Vagina (tissue), 2 donors: ENCODE data around the gene SCYL3. TPM values are rescaled to one million over a fixed set of nuclear protein-coding genes. Genes with fewer than 3 reads are reported as not detected.
"Not testable (repeated sequence)": the region's sequence is repeated elsewhere in the genome, so short reads cannot be mapped to it uniquely, and the experiment has no call there.

Experiments used
- DNase-seq, 2 donors: peaks; one replicate each; pipeline ENCODE4 v3.0.0-alpha.2; 2017; ENCODE audit errors: extremely low spot score in 2 of 2
- H3K27ac ChIP-seq: fragments of 200-600 bp; sonication (generic); one replicate; pipeline ENCODE4 v1.5.1; 2019
- H3K27me3 ChIP-seq: fragments of 200-600 bp; sonication (generic); one replicate; pipeline ENCODE4 v1.5.1; 2019
- H3K36me3 ChIP-seq, 2 donors: fragments of 200-600 bp; sonication (generic); one replicate each; pipeline ENCODE4 v1.5.1; 2017 to 2019
- H3K4me1 ChIP-seq: fragments of 200-600 bp; sonication (generic); one replicate; pipeline ENCODE4 v1.5.1; 2019
- H3K4me3 ChIP-seq, 2 donors: fragments of 200-600 bp; sonication (generic); 1 replicate in 1 of 2; 2 replicates in 1 of 2; pipeline ENCODE4 v1.5.1; 2016 to 2019
- H3K9me3 ChIP-seq: fragments of 200-600 bp; sonication (generic); one replicate; pipeline ENCODE4 v1.5.1; 2019
- POLR2A ChIP-seq, 2 donors: fragments of 450-650 bp; IDR thresholded peaks; one replicate each; pipeline ENCODE4 v1.6.1; 2017; ENCODE audit warnings: antibody characterized with exemption in 2 of 2, mild to moderate bottlenecking in 2 of 2, moderate library complexity in 2 of 2
- POLR2AphosphoS5 ChIP-seq, 2 donors: sonication (generic); formaldehyde crosslinking; IDR thresholded peaks; one replicate each; pipeline ENCODE4 v1.9.0; 2017; ENCODE audit warnings: antibody characterized with exemption in 2 of 2, mild to moderate bottlenecking in 2 of 2, low read depth in 1 of 2; ENCODE audit not compliant: insufficient read depth in 1 of 2
- intact Hi-C: fragments of 100-400 bp; cut with DNase I; formaldehyde crosslinking; loops from one replicate; pipeline ENCODE4 v1.15.1; 2023
- total RNA-seq: library from RNA; depleted of rRNA; stranded (reverse); fragments of >200 nt; gene quantifications from one replicate; pipeline ENCODE4 v1.2.3, GENCODE V29; 2016
- TF ChIP-seq, protein P1 (sequence below), 3 experiments: fragments of 450-650 bp in 2 of 3; fragments of 200-600 bp in 1 of 3; sonication (generic) in 1 of 3; IDR thresholded peaks; one replicate each; pipeline ENCODE4 v1.5.1; 2017 to 2019; ENCODE audit warnings: antibody characterized with exemption in 3 of 3, mild to moderate bottlenecking in 2 of 3, moderate library complexity in 2 of 3

SCYL3 gene
- total RNA-seq, 1 donor from 2014 or later = 11.8 TPM

DNA sequence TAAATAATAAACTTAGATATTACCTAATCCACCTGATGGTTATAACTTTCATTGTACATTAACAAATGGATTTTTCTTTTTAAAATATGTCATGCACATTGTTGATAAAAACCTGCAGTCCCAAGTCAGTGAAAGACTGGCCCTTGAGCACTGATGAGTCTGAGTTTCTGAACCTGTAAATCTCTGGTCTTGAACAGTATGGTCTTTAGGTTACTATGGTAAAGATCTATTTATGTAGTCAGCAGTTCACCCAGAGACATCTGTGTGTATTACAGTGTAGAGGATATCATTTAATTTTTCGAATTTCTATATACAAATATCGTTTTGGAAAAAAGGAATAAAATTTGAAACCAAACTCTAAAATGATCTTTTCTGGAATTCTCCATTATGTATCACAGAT, 30.4 kb upstream of the SCYL3 start:
- DNase-seq = no peak
- no peak for TF ChIP-seq POLR2A (IDR thresholded peaks at IDR 0.05)
- H3K36me3 ChIP-seq = peaks cover 0 to 21% of the 10 kb centered on the region in 2 donors
- H3K27ac ChIP-seq = no peak overlapping the region
- intact Hi-C loops = loop anchor here (10.0 kb wide), 1 partner anchor 961 kb away; no protein-coding TSS in a partner anchor
- H3K4me1 ChIP-seq = no peaks in the 10 kb centered on the region
- H3K27me3 ChIP-seq = no peaks in the 10 kb centered on the region
- no peaks in the 10 kb centered on the region for H3K9me3 ChIP-seq
- no peak overlapping the region for H3K4me3 ChIP-seq

DNA sequence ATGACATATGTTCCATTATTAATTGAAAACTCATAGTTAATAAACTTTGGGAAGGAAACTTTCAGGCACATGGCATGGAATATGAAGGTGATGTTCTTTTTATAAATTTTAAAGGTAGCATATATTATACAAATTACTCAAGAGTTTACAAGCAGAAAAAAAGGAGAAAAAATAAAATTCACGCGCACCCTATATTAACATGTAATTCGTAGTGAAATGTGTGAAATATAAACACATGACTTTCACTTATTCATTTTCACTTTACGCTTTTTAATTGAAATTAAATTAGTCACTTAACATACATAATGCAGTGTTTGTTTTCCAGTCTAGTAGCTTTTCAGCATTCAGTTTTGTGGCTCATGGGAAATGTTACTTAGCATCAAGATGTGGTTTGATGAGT, 27.4 kb upstream of the SCYL3 start:
- H3K4me3 ChIP-seq = no peak overlapping the region
- peaks cover 0 to 25% of the 10 kb centered on the region in 2 donors for H3K36me3 ChIP-seq
- DNase-seq = no peak
- H3K27ac ChIP-seq = no peak overlapping the region
- intact Hi-C loops = loop anchor here (10.0 kb wide), 1 partner anchor 964 kb away; no protein-coding TSS in a partner anchor
- H3K9me3 ChIP-seq = no peaks in the 10 kb centered on the region
- TF ChIP-seq POLR2AphosphoS5 (IDR thresholded peaks at IDR 0.05; ENCODE audit: insufficient read depth in 1 of 2, low read depth in 1 of 2) (no peak), POLR2A (IDR thresholded peaks at IDR 0.05) (no peak)
- TF ChIP-seq, protein P1, sequence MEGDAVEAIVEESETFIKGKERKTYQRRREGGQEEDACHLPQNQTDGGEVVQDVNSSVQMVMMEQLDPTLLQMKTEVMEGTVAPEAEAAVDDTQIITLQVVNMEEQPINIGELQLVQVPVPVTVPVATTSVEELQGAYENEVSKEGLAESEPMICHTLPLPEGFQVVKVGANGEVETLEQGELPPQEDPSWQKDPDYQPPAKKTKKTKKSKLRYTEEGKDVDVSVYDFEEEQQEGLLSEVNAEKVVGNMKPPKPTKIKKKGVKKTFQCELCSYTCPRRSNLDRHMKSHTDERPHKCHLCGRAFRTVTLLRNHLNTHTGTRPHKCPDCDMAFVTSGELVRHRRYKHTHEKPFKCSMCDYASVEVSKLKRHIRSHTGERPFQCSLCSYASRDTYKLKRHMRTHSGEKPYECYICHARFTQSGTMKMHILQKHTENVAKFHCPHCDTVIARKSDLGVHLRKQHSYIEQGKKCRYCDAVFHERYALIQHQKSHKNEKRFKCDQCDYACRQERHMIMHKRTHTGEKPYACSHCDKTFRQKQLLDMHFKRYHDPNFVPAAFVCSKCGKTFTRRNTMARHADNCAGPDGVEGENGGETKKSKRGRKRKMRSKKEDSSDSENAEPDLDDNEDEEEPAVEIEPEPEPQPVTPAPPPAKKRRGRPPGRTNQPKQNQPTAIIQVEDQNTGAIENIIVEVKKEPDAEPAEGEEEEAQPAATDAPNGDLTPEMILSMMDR (IDR thresholded peaks at IDR 0.05) = no peak
- no peaks in the 10 kb centered on the region for H3K27me3 ChIP-seq
- no peaks in the 10 kb centered on the region for H3K4me1 ChIP-seq

DNA sequence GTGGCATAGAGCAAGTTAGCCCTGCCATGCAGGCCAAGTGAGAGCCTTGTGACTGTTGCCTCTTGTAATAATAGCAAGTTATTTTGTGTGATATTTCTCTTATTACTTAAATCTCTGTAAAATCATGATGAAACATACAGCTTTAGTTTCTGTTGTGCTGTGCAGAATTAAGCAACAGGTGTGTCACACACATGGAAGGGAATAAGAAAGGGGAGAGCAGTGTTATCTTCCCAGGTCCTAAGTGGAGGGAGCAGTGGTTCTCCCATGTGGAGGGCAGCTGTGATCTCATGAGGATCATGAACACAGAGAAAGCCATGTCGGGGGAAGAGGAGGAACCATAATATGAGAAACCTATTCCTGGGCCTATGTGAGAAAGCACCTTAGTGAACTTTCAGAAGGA, 25.2 kb upstream of the SCYL3 start:
- TF ChIP-seq POLR2A (IDR thresholded peaks at IDR 0.05) (no peak), POLR2AphosphoS5 (IDR thresholded peaks at IDR 0.05; ENCODE audit: insufficient read depth in 1 of 2, low read depth in 1 of 2) (no peak)
- TF ChIP-seq, protein P1 (IDR thresholded peaks at IDR 0.05) = no peak
- intact Hi-C loops = no loop called here
- H3K9me3 ChIP-seq = no peaks in the 10 kb centered on the region
- no peaks in the 10 kb centered on the region for H3K27me3 ChIP-seq
- DNase-seq = no peak
- H3K4me1 ChIP-seq = no peaks in the 10 kb centered on the region
- H3K27ac ChIP-seq = no peak overlapping the region
- peaks cover 0 to 16% of the 10 kb centered on the region in 2 donors for H3K36me3 ChIP-seq
- no peak overlapping the region for H3K4me3 ChIP-seq

DNA sequence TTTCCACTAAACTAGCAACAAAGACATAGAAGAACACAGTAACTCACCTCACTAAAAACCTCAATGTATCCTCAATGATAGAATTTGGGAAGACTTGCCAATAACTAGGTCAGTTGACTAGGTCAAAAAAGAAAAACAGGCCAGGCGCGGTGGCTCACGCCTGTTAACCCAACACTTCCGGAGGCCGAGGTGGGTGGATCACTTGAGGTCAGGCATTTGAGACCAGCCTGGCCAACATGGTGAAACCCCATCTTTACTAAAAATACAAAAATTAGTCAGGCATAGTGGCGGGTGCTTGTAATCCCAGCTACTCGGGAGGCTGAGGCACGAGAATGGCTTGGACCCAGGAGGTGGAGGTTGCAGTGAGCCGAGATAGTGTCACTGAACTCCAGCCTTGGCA, 24.5 kb upstream of the SCYL3 start:
- H3K4me3 ChIP-seq, H3K27ac ChIP-seq, DNase-seq, intact Hi-C loops, H3K4me1 ChIP-seq, H3K9me3 ChIP-seq, H3K27me3 ChIP-seq: not testable (repeated sequence)
- H3K36me3 ChIP-seq = peaks cover 0 to 16% of the 10 kb centered on the region in 2 donors

DNA sequence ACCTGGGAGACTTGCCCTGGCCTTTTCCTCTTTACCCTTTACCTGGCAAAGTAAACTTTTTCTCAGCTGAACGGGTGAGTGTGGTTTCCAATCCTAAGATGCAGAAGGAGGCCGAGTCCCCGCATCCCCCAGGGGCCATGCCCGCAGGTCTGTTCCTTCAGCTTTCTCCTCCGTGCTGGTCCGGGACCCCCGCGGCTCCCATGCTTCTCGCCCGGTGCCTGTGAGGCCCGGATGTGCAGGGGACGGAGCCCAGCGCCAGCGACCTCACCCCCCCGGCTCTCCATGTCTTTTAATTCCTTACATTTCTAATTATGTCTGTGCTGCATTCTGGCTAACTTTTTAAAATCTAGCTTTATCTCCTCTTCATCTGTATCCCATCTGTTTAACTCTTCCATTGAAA, 21.5 kb upstream of the SCYL3 start:
- TF ChIP-seq, protein P1 (IDR thresholded peaks at IDR 0.05) = no peak
- TF ChIP-seq POLR2AphosphoS5 (IDR thresholded peaks at IDR 0.05; ENCODE audit: insufficient read depth in 1 of 2, low read depth in 1 of 2) = no peak
- TF ChIP-seq POLR2A (IDR thresholded peaks at IDR 0.05) = no peak
- no peak overlapping the region for H3K4me3 ChIP-seq
- DNase-seq = no peak
- H3K36me3 ChIP-seq = peaks cover 0 to 11% of the 10 kb centered on the region in 2 donors
- no peaks in the 10 kb centered on the region for H3K27me3 ChIP-seq
- no peaks in the 10 kb centered on the region for H3K4me1 ChIP-seq
- no peaks in the 10 kb centered on the region for H3K9me3 ChIP-seq
- no peak overlapping the region for H3K27ac ChIP-seq
- intact Hi-C loops = no loop called here

DNA sequence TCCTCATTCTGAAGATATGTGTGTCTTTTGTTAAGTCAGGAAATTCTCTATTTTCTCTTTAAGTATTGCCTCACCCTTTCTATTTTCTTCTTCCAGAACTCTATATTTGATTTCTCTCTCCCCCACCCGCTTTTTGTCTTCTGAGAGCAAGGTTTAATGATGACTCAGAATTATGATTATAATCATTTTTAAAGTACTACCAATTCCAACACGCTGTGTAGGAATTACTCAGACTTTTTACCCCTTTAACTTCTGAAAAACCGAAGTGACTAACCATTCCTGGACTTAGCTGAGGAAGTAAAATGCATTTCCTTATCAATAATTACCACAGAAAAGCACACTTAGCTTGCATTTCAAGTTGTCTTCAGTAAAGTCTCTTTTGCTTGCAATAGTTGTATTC, 20.8 kb upstream of the SCYL3 start:
- intact Hi-C loops = loop anchor here (5.0 kb wide), 1 partner anchor 368 kb away; no protein-coding TSS in a partner anchor
- Histone ChIP-seq H3K36me3 (peaks cover 0 to 8% of the 10 kb centered on the region in 2 donors), H3K4me3 (no peak overlapping the region), H3K4me1 (no peaks in the 10 kb centered on the region), H3K27me3 (no peaks in the 10 kb centered on the region), H3K9me3 (no peaks in the 10 kb centered on the region), H3K27ac (no peak overlapping the region)
- TF ChIP-seq POLR2A (IDR thresholded peaks at IDR 0.05) (no peak), POLR2AphosphoS5 (IDR thresholded peaks at IDR 0.05; ENCODE audit: insufficient read depth in 1 of 2, low read depth in 1 of 2) (no peak)
- TF ChIP-seq, protein P1 (IDR thresholded peaks at IDR 0.05) = no peak
- DNase-seq = no peak
